Upper lobe of right lung (tissue), 1 donor: ENCODE results near the gene CD34. TPM values are rescaled to one million over a fixed set of nuclear protein-coding genes. Genes with fewer than 3 reads are reported as not detected.

Source experiments
- ATAC-seq: fragments of 200-7000 bp; cut with Tn5 transposase; one replicate; pipeline ENCODE4 v1.9.1; 2020; ENCODE audit warnings: mild to moderate bottlenecking, moderate library complexity
- DNase-seq: peaks from one replicate; pipeline ENCODE4 v3.0.0-alpha.2; 2020
- H3K27ac ChIP-seq: fragments of 200-600 bp; one replicate; pipeline ENCODE4 v1.8.0; 2022
- H3K27me3 ChIP-seq: fragments of 200-600 bp; one replicate; pipeline ENCODE4 v1.8.0; 2022; ENCODE audit warnings: mild to moderate bottlenecking
- H3K36me3 ChIP-seq: fragments of 200-600 bp; one replicate; pipeline ENCODE4 v1.8.0; 2022
- H3K4me1 ChIP-seq: fragments of 200-600 bp; one replicate; pipeline ENCODE4 v1.8.0; 2022
- H3K4me3 ChIP-seq: fragments of 200-600 bp; one replicate; pipeline ENCODE4 v1.8.0; 2022; ENCODE audit warnings: mild to moderate bottlenecking
- H3K9me3 ChIP-seq: fragments of 200-600 bp; one replicate; pipeline ENCODE4 v1.8.0; 2022
- CTCF ChIP-seq: fragments of 200-600 bp; IDR thresholded peaks from one replicate; pipeline ENCODE4 v1.8.0; 2022; ENCODE audit warnings: antibody characterized with exemption
- intact Hi-C: fragments of 100-400 bp; cut with DNase I; formaldehyde crosslinking; loops from one replicate; pipeline ENCODE4 v1.11.0; 2022
- total RNA-seq: library from RNA; stranded (reverse); fragmentation: NEBNext Ultra II Directional; extraction: Animal tissue kit (Norgen Biotek cat#: 25700); gene quantifications from one replicate; pipeline ENCODE4 v1.2.1, GENCODE V29; 2021
- donor health status: DM: no; HTN: yes; CAD: no; lungs with severe emphysema.

CD34 gene
- total RNA-seq, 1 donor from 2014 or later: 50.7 TPM

GRCh38 chr1:207919523-207920170, 8.7 kb upstream of the CD34 start:
- no peaks in the 10 kb centered on the region for H3K36me3 ChIP-seq
- DNase-seq: no peak
- no peaks in the 10 kb centered on the region for H3K27me3 ChIP-seq
- intact Hi-C loops: no loop called here
- no peak overlapping the region for H3K27ac ChIP-seq
- ATAC-seq: peak; percentile 45
- no peak for TF ChIP-seq CTCF
- peaks cover 46% of the 10 kb centered on the region for H3K4me1 ChIP-seq
- H3K4me3 ChIP-seq: no peak overlapping the region
- no peaks in the 10 kb centered on the region for H3K9me3 ChIP-seq

- no peaks in the 10 kb centered on the region for H3K27me3 ChIP-seq
- peaks cover 39% of the 10 kb centered on the region for H3K4me1 ChIP-seq
- no peaks in the 10 kb centered on the region for H3K36me3 ChIP-seq
- DNase-seq: no peak
- no peak for TF ChIP-seq CTCF
- no peaks in the 10 kb centered on the region for H3K9me3 ChIP-seq
- intact Hi-C loops: no loop called here
- no peak overlapping the region for H3K4me3 ChIP-seq
- ATAC-seq: no peak
- no peak overlapping the region for H3K27ac ChIP-seq
These were observed 7.7 kb upstream of the CD34 start for GRCh38 chr1:207918581-207918980.

GRCh38 chr1:207918011-207918410, 7.1 kb upstream of the CD34 start:
- Histone ChIP-seq H3K4me3 (no peak overlapping the region), H3K27me3 (no peaks in the 10 kb centered on the region), H3K36me3 (no peaks in the 10 kb centered on the region), H3K4me1 (peaks cover 34% of the 10 kb centered on the region), H3K9me3 (no peaks in the 10 kb centered on the region), H3K27ac (no peak overlapping the region)
- no peak for DNase-seq
- intact Hi-C loops: no loop called here
- no peak for TF ChIP-seq CTCF
- no peak for ATAC-seq

- H3K27me3 ChIP-seq: no peaks in the 10 kb centered on the region
- DNase-seq (no peak), ATAC-seq (no peak)
- no peak overlapping the region for H3K27ac ChIP-seq
- TF ChIP-seq CTCF: no peak
- no peaks in the 10 kb centered on the region for H3K36me3 ChIP-seq
- H3K4me1 ChIP-seq: peaks cover 26% of the 10 kb centered on the region
- no peaks in the 10 kb centered on the region for H3K9me3 ChIP-seq
- intact Hi-C loops: no loop called here
- no peak overlapping the region for H3K4me3 ChIP-seq
These were observed 6.2 kb upstream of the CD34 start for GRCh38 chr1:207917080-207917479.

GRCh38 chr1:207913951-207914350, 3.0 kb upstream of the CD34 start:
- peaks cover 4% of the 10 kb centered on the region for H3K27me3 ChIP-seq
- ATAC-seq: no peak
- no peak overlapping the region for H3K4me3 ChIP-seq
- no peaks in the 10 kb centered on the region for H3K9me3 ChIP-seq
- DNase-seq: no peak
- no peaks in the 10 kb centered on the region for H3K36me3 ChIP-seq
- H3K27ac ChIP-seq: no peak overlapping the region
- TF ChIP-seq CTCF: no peak
- peaks cover 19% of the 10 kb centered on the region for H3K4me1 ChIP-seq
- intact Hi-C loops: no loop called here
